Cardiac septum (tissue), 1 donor: ENCODE results near the gene PRR5. TPM values are rescaled to one million over a fixed set of nuclear protein-coding genes. Genes with fewer than 3 reads are reported as not detected.
"Not testable (repeated sequence)": the region's sequence is repeated elsewhere in the genome, so short reads cannot be mapped to it uniquely, and the experiment has no call there.

Experiments used
- DNase-seq: peaks from one replicate; pipeline ENCODE4 v3.0.0-alpha.2; 2020; ENCODE audit warnings: low spot score
- intact Hi-C: fragments of 100-400 bp; cut with DNase I; formaldehyde crosslinking; loops from one replicate; pipeline ENCODE4 v1.14.0; 2022
- total RNA-seq: library from RNA; stranded (reverse); fragmentation: NEBNext Ultra II Directional; extraction: Animal tissue kit (Norgen Biotek cat#: 25700); gene quantifications from one replicate; pipeline ENCODE4 v1.2.1, GENCODE V29; 2021
- donor health status: DM: no; HTN: no; CAD: no.

PRR5 gene
- total RNA-seq, 1 donor from 2014 or later: 3.2 TPM

DNA sequence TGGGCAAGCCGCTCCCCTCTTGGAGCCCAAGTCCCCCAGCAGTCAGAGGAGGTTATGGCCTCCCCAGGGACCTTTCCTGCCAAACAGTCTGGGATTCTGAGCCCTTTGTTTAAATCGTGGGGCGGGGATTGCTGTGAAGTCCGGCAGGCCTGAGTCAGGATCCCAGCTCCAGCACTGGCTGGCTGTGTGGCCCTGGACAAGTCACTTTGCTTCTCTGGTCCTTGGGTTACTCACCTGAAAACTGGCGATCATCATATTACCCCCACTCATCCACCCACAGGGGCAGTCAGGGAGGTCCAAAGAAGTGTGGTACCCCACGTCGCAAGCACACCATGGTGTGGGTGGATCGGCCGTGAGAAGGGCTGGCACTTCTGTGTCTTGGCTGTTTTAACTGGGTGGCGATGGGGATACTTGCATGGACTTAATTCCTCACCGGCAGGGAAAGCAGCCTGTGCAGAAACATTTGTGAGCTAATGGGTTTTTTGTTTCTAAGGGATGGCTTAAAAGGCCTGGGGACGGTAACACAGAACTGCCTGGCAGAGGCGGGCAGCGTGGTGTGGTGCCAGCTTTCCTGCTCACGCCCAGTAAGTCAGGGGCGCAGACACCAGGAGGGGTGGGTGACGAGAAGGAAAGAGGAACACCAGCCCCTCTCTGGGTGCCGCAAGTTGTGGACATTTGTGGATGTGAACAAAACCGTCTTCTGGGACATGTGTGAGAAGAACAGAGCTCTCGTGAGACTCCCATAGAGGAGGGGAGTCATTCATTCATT lies 31.6 kb upstream of the PRR5 start:
- intact Hi-C loops: no loop called here
- DNase-seq: no peak

DNA sequence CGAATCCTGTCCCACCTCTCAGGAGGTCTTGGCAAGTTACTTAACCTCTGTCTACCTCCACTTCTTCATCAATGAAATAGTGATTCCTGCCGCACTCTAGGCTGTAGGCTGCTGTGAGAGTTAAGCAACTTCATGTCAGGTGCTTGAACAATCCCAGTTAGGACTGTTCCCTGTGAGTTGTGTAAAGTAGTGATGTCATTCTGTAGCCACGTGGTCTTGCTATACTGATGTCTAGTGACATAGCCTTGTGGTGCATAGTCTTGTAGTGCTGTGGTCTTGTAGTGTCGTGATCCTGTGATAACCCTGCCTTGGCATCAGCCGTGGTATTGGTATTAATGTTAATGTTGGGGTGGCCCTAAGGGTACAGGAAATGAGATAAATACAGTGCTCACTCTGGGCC lies 30.3 kb upstream of the PRR5 start:
- no peak for DNase-seq
- intact Hi-C loops: no loop called here

DNA sequence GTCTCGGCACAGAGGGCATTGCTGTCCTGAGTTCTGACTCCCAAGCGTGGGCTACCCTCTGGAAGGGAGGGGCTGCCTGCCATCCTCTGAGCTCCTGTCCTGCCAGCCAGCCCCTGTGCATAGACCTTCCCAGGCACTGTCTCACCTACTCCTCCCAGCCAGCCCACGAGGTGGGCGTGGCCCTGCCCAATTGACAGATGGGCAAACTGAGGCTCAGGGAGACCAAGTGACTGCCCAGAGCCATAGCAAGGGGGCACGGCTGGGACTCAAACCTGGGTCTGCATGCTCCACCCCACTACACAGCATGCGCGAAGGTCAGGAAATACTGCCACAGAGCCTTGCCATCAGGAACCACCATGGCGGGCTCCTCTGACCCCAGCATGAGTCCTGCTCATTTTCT lies 29.4 kb upstream of the PRR5 start:
- DNase-seq: no peak
- intact Hi-C loops: no loop called here

DNA sequence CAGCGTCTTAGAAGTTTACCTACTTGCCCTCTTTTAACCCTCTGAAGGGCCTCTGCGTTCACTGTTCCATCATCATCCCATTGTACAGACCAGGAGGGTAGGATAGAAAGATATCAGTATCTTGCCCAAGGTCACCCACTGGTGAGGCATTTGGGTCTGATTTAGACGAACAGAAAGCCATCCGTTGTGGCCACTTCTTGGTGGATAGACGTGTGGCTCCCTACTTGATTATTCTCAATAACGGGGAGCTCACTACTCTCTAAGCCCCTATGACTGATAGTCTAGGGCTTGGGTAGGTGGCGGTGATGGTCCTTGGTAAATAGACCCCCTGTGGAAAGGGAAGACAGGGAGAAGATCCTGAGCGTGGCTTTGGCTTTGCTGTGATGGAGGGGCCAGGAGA lies 28.6 kb upstream of the PRR5 start:
- intact Hi-C loops: no loop called here
- no peak for DNase-seq

DNA sequence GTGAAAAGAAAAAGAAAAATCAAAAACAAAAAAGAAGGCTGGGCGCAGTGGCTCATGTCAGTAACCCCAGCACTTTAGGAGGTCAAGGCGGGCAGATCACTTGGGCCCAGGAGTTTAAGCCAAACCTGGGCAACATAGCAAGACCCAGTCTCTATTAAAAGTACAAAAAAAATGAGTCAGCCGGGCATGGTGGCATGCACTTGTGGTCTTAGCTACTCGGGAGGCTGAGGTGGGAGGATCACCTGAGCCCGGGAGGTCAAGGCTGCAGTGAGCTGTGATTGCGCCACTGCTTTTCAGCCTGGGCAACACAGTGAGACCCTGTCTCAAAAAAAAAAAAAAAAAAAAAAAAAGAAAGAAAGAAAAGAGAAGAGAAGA lies 26.0 kb upstream of the PRR5 start:
- intact Hi-C loops, DNase-seq: not testable (repeated sequence)

DNA sequence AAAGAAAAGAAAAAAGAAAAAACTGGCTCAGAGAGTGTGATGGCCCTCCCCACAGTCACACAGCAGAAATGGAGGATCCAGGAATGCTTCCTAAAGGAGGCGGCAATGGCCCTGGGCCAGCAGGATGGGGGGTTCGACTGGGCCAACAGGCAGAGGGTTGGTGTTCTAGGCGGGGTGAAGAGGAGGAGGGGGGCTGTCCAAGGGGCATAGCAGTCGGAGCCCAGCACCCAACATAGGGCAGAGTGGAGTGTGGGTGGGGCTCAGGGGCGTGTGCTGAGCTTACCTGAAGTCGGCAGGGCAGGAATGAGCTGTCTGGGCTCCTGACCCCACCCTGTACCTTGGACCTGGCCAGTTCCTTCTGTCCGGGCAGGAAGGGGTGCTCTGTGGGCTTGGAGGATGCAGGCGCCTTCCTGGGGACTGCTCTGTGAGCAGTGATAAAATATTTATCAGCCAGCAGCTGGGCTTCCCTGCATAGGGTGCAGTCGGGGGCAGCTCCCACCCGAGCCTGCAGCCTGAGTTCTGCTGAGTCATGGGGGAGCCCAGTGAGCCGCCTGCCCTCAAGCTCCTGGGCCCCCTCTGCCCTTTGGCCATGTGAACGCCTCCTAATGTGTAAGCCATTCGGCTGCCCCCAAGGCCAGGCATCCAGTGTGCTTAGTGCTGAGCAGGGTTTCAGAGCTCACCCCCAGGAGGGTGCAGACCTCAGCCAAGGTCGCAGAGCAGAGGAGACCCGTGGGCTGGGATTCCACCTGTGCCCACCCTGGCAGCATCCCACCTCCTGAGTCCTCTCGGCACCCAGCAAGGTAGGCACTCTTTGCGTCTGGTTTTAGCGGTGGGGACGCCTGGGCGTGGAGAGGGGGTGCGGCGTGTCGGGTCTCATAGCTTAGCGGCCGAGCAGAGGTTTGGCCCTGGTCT lies 25.3 kb upstream of the PRR5 start:
- DNase-seq: no peak
- intact Hi-C loops: no loop called here

DNA sequence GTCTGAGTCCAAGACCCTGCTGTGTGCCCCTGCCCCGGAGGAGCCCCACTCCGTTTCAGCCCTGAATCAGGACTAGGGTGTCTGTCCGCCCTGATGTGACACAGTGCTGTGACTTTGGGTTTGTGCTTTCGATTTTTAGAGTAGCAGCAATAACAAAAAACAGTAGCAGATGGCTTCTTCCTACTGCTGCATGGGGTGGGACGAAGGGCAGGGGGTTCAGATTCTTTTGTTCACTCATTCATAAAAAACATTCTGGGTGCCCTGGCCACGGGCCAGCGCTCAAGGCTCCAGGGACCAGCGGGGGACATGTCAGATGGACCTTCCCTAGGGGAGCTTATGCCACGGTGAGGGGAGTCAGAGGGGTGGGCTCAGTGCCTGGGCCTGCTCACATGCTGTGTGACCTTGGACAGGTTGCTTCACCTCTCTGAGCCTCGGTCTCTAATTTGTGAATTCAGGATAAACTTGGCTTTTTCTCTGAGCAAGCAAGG lies 24.6 kb upstream of the PRR5 start:
- no peak for DNase-seq

DNA sequence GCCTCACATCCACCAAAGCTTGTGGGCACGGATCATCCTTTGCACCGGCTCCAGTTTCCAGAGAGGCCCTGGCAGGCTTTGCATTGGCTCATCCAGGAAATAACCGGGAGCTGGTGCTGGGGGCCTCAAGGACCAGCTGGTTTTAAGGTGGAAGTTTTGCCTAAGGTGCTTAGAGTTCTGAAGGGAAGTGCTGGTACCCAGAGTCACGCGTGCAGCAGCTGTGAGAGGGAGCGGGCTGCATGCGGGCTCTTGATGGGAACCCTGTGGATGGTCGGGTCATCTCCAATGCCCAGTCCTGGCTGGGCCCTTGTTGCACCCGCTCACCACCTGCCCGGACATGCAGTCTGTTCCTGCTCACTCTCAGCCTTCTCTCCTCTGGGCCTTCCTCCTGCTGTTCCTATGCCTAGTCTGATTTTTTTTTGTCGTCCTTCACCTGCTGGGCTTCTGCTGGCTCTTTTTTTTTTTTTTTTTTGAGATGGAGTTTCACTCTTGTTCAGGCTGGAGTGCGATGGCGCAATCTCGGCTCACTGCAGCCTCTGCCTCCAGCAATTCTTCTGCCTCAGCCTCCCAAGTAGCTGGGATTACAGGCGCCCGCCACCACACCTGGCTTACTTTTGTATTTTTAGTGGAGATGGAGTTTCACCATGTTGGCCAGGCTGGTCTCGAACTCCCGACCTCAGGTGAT lies 24.0 kb upstream of the PRR5 start:
- DNase-seq: no peak
- intact Hi-C loops: no loop called here

More for the DNA sequence above, 24.6 kb upstream of the PRR5 start:
- intact Hi-C loops: no loop called here

DNA sequence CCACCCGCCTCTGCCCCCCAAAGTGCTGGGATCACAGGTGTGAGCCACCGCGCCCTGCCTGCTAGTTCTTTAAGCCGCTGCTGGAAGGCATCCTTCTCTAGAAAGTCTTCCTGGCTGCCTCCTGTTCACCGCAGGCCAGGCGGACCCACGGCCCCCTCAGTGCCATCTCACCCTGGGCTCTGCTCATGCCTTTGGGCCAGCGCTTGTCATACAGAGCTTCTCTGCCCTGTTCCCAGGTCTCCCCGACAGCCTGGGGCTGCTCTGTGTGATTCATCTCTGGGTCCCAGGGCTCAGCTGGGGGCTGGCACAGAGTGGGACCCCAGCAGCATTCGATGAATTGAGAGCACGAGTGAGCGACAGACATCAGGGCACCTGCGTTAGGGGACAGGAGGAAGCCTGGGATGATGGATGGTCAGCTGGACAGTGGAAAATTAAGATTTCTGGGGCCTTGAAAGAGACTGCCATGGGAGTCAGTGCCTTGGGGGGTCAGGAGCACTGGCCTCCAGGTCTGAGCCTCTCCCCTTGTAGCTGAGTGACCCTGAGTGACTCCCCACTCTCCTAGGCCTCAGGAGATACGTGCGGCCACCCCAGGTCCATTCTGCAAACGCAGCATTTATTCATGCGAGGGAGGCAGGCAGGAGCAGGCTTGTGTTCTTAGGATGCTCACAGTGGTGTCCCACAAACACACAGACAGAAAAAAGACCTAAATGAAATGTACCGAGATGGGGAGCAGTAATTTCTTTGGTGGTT lies 23.3 kb upstream of the PRR5 start:
- intact Hi-C loops: no loop called here
- DNase-seq: no peak

DNA sequence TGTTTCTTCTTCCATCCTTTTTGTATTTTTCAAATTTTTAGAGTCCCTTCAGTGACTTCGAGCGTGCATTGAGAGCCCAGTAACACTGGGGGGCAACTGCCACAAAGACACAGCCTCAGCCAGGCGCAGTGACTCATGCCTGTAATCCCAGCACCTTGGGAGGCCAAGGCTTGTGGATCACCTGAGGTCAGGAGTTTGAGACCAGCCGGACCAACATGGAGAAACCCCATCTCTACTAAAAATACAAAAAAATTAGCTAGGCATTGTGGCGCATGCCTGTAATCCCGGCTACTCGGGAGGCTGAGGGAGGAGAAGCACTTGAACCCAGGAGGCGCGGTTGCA lies 22.7 kb upstream of the PRR5 start:
- intact Hi-C loops, DNase-seq: not testable (repeated sequence)

DNA sequence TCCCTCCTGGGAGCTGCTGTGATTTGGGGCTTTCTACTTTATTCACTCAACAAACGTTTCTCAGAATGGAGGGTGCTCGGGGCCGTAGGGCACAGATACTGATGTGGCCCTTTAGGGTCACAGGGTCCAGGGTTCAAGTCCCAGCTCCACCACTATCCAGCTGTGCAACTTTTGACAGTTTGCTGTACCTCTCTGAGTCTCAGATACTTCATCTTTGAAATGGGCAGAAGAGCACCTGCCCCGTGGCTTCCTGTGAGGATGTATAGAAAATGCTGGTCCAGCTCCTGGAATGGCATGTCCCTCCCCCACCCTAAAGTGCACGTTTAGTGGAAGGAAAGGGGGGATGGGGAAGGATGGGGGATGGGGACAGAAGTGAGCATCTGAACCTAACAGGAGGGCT lies 21.9 kb upstream of the PRR5 start:
- no peak for DNase-seq
- intact Hi-C loops: no loop called here

DNA sequence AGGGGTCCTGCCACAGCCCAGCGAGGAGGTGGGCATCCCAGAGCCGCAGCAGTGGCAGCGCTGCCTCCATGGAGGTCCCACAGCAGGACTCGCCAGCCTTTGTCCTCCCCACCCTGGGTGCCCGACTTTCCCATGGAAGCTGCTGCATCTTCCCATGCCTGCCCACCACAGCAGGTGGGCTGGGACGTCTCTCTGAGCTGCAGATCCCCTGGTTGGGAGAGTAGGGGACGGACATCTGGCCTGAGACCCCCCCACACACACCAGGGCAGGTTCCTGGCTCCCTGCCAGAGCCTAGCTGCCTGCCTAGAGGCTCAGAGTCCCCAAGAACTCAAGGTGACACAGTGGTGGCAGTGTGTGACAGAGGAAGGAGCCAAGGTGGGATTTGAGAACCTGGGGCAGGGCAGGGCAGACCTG lies 21.5 kb upstream of the PRR5 start:
- no peak for DNase-seq

DNA sequence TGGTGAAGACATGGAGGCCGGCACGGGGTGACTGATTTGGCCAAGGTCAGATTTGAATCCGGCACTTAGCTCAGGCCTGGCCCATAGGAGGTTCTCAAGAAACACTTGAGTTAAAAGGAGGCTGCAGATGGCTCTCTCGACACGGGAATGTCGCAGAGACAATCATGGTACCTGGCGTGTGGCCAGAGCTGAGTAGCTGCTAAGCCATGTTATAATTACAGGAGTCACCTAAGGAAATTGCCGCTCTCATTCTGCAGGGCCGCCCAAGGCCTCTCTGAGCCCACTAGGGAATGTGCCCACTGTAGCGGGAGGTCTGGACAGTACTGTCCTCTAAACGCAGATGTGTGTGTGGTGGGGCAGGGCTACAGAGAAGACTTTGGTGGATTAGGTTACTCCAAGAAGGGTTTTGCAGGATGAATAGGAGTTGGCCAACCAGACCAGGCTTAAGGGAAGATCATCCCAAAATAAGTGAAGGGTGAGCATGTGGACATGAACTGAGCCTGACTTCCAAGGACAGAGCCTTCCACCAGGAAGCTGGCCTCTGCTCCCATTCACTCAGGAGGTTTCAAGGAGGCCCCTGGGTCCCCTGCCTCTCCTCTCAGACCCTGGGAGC lies 19.3 kb upstream of the PRR5 start:
- intact Hi-C loops: no loop called here

More for the DNA sequence above, 21.5 kb upstream of the PRR5 start:
- intact Hi-C loops: no loop called here

DNA sequence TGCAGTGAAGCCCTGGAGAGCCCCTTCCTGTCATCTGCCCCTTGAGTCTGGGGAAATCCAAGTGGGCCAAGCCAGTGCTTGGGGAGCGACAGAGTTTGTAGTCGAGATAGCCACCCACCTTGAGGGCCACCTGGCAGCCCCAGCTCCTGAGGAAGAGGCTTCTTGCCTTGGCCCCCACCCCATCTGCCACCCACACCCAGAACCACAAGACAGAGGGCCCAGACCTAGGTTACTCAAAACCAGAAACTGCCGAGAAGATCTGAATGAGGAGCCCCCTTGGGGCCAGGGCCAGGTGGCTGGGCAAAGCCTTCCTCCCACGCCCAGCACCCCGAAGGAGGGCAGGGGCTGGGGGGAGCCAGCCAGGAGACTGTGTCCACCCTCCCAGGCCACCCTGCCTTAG lies 18.8 kb upstream of the PRR5 start:
- DNase-seq: no peak
- intact Hi-C loops: no loop called here

More for the DNA sequence above, 19.3 kb upstream of the PRR5 start:
- no peak for DNase-seq

DNA sequence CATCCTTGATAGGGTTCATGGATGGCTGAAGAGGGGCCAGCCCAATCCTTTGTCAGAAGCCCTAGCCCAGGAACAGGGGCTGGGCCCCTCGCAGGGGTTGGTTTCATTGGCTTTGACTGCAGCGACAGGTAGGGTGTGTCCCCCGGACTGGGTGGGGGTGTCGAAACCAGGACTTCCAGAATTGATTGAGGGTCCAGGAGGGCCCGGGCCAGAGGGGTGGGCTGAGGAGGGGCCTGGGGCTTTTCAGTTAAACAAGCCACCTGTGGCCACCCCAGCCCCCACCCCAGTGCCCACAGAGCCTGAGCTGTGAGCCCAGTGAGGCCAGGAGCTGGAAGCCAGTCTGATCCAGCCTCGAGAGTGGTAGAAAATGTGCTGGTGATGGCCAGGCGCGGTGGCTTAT lies 18.1 kb upstream of the PRR5 start:
- intact Hi-C loops: no loop called here
- no peak for DNase-seq

DNA sequence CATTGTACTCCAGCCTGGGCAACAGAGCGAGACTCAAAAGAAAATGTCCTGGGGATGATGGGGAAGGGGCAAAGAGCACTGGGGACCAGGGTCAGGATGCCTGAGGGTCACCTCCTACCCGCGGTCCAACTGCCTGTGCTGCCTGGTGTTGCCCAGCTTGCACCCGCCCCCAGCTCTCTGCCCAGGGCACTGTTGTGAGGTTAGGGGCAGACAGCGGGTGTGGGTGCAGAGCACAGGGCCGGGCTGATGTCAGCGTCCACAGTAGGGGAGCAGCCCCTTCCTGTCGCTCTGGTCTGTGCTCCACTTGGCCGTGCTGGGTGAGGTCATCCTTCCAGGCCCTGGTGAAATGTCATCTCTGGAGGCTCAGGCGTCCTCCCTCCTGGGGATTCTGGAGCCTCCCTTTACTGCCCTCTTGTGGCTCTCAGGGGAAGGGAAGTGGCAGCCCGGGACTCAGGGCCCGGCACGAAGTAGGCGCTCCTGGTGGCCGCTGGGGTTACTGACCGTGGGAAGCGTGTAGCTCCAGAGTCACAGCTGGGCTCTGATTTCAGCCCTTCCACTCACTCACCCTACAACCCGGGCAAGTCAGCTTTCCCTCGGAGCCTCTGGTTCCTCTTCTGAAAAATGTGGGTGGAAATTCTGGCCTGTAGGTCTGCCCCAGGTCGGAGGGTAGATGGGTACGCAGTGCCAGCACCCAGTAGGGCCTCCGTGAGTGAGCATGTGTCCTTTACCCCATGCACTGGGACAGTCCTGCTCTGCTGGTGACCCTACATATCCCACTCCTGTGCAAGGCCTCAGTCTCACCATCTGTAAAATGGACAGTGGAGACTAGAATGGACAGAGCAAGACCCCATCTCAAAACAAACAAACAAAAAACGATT lies 17.3 kb upstream of the PRR5 start:
- intact Hi-C loops: no loop called here
- DNase-seq: peak; percentile 86

DNA sequence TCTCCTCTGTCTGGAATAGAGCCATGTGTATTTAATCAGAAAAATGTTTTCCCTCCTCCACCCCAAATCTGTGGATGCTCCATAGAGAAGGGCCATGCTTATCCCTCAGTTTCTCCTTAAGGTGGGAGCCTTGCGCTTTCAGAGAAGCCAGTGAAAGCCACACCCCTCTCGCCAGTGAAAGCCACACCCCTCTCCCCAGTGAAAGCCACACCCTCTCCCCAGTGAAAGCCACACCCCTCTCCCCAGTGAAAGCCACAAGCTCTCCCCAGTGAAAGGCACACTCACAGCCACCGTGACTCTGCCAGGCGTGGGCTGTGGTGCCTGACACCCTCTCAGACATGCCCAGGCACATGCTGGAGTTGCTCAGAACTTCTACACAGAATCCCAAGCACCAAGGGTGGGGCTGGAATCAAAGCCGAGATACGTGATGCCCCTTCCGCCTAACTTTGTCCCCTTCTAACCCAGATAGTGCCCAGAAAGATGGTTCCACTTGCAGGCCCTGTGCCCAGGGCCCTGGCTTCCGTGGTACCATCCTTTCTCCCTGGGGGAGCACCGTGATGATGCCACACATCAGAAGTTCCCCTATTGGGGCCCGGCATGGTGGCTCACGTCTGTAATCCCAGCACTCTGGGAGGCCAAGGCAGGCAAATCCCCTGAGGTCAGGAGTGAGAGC lies 16.5 kb upstream of the PRR5 start:
- peak; percentile 79 for DNase-seq
- intact Hi-C loops: no loop called here
